HG03520 (cell line): ENCODE results near the gene FANCE.
"Not testable (repeated sequence)": the region's sequence is repeated elsewhere in the genome, so short reads cannot be mapped to it uniquely, and the experiment has no call there.

ENCODE experiments used
- ATAC-seq: cut with Tn5 transposase; IDR thresholded peaks from one replicate; pipeline ENCODE4 v1.9.1; 2021; ENCODE audit warnings: mild to moderate bottlenecking, moderate library complexity; ENCODE audit not compliant: unreplicated experiment

FANCE gene

GRCh38 chr6:35429463-35429862 lies 22.7 kb upstream of the FANCE start:
- no peak for ATAC-seq

GRCh38 chr6:35432291-35432690 lies 19.8 kb upstream of the FANCE start:
- ATAC-seq: no peak

- ATAC-seq: not testable (repeated sequence)
Observed at GRCh38 chr6:35432702-35433101, 19.4 kb upstream of the FANCE start.

GRCh38 chr6:35435074-35435837 lies 16.9 kb upstream of the FANCE start:
- no peak for ATAC-seq

- ATAC-seq: no peak
Observed at GRCh38 chr6:35436071-35436857, 15.9 kb upstream of the FANCE start.

GRCh38 chr6:35438378-35439065 lies 13.6 kb upstream of the FANCE start:
- ATAC-seq: not testable (repeated sequence)

- no peak for ATAC-seq
Observed at GRCh38 chr6:35439308-35439707, 12.8 kb upstream of the FANCE start.

- no peak for ATAC-seq
Observed at GRCh38 chr6:35441205-35441604, 10.9 kb upstream of the FANCE start.

GRCh38 chr6:35441642-35442041 lies 10.5 kb upstream of the FANCE start:
- no peak for ATAC-seq

- ATAC-seq: no peak
Observed at GRCh38 chr6:35442693-35443092, 9.4 kb upstream of the FANCE start.

GRCh38 chr6:35443341-35444030 lies 8.7 kb upstream of the FANCE start:
- ATAC-seq: no peak

- ATAC-seq: no peak
Observed at GRCh38 chr6:35445691-35446090, 6.4 kb upstream of the FANCE start.

- ATAC-seq: no peak
Observed at GRCh38 chr6:35448191-35448590, 3.9 kb upstream of the FANCE start.

- no peak for ATAC-seq
Observed at GRCh38 chr6:35449287-35449881, 2.8 kb upstream of the FANCE start.

GRCh38 chr6:35451354-35452182 lies 570 bp upstream of the FANCE start:
- no peak for ATAC-seq

- ATAC-seq: no peak
Observed at GRCh38 chr6:35453236-35453635, 1.1 kb downstream of the FANCE start.

- ATAC-seq: no peak
Observed at GRCh38 chr6:35454391-35455110, 2.4 kb downstream of the FANCE start.

- no peak for ATAC-seq
Observed at GRCh38 chr6:35457907-35458306, 5.8 kb downstream of the FANCE start.

GRCh38 chr6:35461270-35461669 lies 9.1 kb downstream of the FANCE start:
- ATAC-seq: no peak
